Stimulated activated CD4-positive, alpha-beta T cell treated with anti-CD3 and anti-CD28 coated beads, Interleukin-12 subunit alpha, Interleukin-12 subunit beta, amount 100 ng/mL, for 48 hours (primary cell): ENCODE measurements around the gene IRF2.
A peak's percentile ranks its signal among the peaks of the same experiment; 100 is the strongest.

Experiments used
- DNase-seq, 3 donors: peaks; one replicate each; pipeline ENCODE4 v3.0.0-alpha.2; 2020; ENCODE audit warnings: low read depth in 2 of 3, low spot score in 1 of 3

The IRF2 gene

DNA sequence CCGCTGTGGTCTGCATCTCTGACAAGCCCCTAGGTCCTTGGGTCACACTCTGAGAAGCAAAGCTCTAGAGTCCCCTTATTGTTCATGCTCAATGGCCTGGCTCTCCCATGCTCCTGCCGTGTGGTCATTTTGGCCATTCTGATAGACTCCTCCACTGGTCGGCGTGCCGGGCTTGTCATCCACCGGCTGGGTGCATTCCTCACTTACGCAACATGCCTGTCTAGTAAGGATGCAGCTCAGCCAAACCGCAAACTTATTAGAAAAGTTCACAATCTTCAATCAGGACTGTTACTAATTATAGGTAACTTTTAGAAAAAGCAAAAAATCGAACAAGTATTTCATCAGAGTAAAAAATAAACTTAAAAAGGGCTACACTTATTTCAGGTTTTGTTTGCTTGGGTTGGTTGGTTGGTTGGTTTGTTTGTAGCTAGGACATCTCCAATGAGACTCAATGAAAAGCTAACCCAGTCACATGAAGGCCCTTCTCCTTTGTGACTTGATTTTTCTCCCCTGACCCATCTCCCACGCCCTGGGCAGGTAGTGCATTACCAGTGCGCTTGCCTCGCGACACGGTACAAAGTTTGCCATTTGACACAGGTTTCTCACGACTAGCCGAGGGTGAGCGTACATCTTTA, 41.0 kb downstream of the IRF2 start:
- DNase-seq: no peak

DNA sequence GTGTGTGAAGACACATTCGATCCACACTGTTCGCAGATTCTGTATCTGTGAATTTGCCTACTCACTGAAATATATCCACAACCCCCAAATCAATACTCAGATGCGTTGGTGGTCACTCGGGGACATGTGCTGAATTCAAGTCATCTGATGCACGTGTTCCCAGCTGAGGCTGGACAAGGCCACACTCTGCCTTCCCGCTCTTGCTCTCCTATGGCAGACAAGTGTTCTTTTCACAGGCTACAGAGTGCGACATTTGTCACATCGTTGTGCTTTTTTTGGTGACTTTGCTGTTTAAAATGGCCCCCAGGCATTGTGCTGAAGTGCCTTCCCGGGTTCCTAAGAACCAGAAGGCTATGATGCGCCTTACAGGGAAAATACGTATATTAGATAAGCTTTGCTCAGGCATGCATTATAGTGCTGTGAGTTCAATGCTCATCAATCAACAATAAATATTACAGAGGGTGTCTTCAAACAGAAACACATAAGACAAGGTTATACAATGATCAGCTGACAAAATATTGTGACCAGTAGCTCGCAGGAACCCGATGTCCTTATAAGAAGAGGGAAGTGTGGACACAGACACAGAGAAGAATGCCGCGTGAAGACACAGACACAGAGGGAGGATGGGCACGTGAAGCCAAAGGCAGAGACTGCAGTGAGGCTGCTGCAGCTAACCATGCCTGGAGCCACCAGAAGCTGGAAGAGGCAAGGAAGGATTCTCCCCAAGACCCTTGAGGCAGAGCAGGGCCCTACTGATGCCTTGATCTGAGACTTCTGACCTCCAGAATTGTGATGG, 42.0 kb downstream of the IRF2 start:
- no peak for DNase-seq

DNA sequence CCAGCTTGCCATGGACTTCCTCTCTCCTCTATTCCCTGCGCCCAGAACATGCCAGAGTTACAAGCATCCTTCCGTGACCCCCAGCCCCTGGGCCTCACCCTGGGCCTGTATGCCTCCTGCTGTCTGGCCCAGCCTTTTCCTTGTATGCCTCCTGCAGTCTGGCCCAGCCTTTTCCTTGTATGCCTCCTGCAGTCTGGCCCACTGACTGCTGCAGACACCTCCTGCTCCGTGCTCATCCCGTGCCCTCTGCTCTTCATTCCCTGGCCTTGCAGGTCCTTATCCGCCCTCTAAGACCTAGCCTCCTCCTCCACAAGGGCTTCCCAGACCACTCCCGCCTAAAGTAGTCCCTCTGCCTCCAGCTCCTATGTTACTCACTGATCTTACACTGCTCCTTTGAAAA, 44.2 kb downstream of the IRF2 start:
- DNase-seq: no peak

DNA sequence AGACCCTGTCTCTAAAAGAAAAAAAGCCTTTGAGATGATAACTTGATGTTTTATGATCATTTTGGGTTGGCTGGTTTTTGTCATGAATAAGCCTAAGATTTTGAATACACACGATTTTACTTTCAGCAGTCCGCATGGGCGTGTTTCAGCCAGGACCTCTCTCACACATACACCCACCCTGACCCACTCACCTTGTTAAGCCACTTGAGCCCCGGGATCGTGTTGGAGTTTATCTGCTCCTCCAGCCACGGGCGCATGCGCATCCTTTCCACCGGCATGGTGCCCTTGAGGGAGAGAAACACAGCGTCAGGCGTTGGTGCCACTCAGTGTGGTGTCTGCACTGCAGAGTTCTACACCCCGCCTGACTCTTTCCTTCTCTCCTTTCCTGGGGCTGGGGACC, 45.6 kb downstream of the IRF2 start:
- DNase-seq: no peak

DNA sequence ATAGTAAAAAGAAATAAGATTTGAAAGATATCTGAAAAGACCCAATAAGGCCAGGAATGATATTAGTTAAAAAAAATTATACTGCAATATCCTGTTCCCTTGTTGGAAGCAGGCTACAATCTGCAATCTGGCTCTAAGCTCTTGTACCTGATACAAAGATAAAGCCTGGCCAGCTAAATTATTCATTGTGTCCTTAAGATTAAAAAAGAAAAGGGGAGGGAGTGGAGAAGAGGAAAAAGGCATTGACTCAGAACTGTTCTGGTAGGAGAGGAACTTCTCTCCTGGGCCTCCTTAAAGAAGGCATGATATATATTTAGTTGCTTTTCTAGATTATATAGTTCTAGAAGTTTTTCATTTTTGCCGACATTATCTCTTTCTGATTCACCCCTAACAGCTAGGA, 46.7 kb downstream of the IRF2 start:
- no peak for DNase-seq

DNA sequence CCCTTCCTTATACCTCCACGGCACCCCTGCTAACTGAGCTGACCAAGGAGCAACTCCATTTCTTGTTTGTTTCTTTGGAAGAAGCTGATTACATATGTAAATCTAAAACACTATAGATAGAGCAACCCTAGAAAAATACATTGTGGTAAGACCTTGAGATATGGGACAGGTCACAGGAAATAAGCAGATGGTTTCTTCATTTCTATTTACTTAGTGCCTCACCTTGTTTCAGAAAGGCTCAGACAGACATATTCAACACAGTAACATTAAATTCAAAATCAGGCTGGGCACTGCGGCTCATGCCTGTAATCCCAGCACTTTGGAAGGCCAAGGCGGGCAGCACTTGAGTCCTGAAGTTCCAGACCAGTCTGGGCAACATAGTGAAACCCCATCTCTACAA, 47.3 kb downstream of the IRF2 start:
- no peak for DNase-seq

DNA sequence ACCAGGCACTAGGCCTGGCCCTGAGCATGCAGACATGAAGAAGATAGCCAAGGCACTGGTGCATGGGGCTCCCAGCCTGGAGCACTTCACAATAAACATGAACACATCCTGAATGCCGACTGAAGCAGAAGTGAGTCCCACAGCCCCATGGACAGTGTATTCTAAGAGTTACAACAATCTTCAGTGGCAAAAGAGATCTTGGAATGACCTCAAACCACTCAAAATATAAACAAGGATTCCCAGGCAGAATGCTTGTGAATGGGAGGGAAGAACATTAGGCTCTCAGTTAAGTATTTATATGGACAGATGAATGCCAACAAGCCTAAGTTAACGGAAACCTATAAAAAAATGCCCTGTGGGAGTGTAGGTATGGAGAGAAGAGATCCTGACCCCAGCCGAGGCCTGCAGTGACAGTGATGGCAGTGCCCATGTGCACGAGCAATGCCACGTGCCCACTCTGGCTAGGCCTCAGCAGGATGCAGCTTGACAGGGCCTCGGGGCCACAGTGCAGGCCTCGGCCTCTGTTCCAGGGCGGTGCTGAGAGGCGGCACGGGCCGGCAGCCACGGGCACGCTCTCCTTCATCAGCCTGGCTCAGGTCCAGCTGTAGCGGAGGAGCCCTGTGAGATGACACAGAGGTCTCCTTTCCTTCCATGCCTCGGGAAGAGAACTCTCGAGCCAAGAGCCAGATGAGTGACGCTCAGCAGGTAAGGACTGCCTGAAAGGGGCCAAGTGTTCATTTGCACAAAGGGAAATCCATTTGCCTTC, 49.2 kb downstream of the IRF2 start:
- DNase-seq: no peak

DNA sequence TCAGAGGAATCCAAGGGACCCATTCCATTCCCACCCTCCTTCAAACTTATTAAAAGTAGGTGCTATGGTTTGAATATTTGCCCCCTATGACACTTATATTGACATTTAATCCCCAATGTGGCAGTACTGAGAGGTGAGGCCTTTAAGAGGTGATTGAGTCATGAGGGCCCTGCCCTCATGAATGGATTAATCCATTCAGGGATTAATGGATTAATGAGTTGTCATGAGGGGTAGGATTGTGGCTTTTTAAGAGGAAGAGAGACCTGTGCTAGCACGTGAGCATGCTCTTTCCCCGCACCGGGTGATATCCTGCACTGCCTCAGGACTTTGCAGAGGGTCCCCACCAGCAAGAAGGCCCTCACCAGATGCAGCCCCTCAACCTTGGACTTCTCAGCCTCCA, 50.1 kb downstream of the IRF2 start:
- no peak for DNase-seq

DNA sequence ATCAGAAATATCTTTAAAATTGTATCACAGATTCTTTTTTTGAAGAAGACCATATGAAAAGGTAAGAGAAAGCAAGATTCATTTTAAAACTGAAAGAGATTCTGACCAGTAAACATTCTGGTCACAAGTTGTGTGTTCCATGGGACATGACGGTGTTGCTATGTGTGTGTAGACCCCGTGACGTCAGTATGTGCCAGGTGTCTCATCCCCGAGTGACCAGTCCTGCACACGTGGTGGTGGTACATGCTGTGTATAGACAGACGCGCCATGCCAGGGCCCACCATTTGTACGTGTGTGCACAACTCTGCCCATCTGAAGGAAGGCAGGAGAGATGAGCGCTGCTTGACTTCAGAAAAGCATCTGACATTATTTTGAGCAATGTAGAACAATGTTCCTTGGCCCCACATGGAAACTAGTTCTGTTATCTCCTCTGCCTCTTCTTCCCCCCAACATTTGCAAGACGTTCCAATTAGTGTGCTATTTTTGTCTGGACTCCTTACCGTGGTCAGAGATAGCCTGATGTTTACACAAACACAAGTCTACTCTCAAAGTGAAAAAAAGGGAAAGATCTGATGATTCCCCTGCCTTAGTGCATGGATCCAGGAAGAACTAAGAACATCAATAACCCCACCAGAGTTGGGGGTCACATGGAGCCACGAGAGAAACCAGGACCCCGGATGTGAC, 51.2 kb downstream of the IRF2 start:
- DNase-seq: no peak

DNA sequence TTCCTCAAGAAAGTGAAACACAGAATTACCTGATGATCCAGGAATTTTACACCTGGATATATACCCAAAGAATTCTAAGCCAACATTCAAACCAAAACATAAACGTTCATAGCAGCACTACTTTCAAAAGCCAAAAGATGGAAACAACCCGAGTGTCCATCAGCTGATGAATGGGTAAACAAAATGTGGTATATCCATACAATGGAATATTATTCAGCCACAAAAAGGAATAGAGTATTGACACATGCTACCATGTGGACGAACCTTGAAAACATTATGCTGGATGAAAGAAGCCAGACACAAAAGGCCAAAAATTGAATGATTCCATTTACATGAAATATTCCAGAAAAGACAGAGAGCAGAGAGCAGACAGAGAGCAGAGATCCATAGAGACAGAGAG, 52.0 kb downstream of the IRF2 start:
- DNase-seq: no peak

DNA sequence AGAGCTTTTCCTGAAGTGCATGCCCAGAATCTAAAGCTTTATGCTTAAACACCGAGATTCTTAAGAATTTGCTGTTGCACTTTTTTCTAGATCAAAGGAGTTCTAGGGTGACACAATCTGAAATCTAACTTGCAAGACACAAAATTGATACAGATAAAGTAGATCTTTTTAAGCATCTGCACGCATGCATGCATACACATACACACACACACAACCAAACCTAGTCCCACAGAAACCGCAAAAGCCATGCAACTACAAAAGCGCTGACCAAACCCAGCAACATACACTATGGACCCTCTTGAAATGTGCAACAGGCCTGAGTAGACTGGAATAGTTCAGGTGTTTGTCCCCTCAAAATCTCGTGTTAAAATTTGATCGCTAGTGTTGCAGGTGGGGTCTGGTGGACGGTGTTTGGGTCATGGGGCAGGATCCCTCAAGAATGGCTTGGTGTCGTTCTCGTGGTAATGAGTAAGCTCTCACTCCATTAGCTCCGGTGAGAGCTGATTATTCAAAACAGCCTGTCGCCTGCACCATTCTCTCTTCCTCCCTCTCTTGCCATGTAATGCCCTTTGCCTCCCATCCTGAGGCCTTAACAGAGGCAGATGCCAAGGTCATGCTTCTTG, 52.7 kb downstream of the IRF2 start:
- DNase-seq: no peak

DNA sequence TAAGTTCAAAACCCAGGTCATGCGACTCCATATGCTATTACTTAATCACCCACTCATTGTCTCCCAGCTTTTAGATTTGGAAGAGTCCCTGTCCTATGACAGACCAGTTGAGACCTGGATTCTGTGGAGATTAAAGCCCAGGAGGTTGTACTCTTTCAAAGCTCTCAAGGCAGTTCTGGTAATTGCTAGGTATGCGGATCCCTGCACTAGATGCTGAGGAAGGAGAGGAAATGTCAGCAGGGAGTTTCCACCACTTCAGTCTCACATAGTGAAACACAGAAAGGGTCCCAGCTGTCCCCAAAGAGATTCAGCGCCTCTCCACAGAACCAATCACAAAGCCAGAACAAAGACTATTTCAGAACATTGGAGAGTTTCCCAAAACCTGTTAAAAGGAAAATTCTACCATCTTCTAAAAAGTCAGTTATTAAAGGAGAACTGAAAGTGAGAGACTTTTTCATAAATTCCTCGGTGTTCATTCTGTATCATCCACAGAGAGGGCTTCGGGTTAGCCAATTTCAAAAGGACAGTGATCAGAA, 53.4 kb downstream of the IRF2 start:
- no peak for DNase-seq

DNA sequence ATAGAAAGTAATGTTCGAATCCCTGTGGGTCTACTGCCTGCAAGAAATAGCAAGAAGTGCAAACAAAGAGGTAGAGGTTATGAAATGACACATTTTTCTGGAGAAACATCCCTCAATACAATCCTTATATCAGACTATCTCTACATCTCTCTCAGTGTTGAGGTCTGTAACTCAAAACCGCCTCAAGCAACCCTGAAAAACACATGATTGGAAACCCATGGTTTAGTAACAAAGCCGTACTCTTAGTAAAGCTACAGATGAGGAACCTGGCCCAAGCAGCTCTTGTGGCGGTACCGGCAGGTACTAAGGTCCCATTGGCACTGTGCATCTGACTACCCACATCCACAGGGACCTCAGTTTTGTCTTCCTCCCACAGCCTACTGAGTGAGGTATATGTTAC, 53.9 kb downstream of the IRF2 start:
- no peak for DNase-seq

DNA sequence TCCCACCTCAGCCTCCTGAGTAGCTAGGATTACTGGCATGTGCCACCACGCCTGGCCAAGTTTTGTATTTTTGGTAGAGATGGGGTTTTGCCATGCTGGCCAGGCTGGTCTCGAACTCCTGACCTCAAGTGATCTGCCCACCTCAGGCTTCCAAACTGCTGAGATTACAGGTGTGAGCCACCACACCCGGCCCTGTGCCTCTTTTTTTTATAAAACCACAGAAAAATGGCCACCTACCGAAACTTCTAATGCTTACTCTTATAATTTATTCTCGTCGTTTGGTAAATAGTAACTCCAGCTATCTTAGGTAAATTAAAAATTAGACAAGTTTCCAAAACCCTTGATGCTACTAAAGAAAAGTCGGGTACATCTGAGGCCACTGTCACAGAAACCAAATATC, 54.4 kb downstream of the IRF2 start:
- no peak for DNase-seq

DNA sequence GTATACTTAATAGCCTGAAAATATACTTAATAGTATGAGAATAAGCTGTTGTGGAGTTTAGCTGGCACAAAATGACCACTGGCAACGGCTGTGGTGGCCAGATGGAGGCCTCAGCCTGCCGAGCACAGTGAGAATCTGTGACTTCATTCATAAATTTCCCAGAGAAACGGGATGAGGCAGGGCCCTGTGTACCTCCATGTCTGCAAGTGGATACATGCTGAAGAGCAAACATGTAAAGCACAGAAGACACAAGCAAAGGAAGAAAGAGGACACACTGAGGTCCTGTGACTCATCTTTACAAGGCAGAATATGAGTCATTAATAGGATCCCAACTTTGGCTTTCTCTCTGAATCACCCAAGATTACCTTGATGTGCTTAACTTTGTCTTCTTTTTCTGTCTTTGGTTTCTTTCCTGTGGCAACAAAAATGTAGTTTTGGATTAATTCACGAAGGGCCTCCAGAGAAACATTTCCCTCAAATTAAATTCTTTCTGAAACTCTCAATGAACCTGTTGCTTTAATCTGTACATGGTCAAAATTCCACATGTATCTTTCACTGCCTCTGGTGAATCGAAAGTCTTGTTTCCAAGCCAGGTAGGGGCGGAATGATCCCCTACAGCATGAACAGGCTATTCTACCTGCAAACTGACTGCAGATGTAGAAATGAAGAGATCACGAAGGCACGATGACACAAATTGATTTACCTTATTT, 56.4 kb downstream of the IRF2 start:
- peak in 1 of 3 donors; percentile 13 for DNase-seq

DNA sequence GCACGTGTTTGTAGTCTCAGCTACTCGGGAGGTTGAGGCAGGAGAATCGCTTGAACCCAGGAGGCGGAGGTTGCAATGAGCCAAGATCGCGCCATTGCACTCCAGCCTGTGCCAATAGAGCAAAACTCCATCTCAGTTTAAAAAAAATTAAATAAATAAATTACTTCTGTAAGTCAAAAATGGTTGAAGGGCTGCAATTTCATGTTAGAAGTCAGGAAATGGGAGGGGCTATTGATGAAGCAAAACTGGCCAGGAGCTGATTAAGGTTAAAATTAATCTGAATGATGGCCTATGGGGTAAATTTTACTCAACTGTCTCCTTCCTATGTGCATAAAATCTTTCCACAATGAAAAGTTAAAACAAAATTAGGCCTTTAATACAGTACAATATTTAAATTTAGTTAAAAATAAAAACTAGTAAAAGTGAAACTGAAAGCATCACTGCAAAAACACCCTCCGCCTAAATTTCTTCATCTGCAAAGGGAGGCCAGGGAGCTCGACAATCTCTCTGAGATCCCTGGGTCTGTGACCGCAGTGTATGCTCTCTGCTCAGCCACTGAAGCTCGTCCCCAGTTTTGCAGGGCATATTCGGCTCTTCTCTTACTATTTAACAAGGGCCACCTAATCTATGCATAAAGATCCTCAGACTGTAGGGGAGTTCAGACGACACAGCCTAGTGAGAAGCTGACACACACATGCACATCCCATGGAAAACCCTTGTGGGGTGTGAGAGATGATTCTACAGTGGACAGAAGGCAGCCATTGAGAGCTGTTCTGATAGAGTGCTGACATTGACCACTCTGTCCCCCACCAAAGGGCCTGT, 57.2 kb downstream of the IRF2 start:
- DNase-seq: peak in 2 of 3 donors; percentile 23 to 31

DNA sequence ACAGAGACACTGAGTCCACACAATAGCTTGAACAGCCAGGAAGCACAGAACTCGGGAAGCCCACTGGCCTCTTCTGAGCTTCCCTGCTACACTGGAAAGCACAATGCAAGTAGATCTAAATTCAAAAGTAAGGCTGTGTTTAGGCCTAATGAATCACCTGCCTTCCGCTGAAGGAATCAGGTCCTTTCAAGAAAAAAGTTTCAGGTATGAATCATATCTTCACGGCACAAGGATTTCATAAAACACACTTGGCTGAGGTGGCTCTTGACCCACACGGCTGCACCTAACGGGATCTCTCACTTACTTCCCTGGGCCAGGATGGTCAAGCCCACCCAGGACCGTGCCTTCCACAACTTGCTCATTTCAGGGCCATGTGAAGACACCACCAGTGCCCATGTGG, 59.3 kb downstream of the IRF2 start:
- no peak for DNase-seq

DNA sequence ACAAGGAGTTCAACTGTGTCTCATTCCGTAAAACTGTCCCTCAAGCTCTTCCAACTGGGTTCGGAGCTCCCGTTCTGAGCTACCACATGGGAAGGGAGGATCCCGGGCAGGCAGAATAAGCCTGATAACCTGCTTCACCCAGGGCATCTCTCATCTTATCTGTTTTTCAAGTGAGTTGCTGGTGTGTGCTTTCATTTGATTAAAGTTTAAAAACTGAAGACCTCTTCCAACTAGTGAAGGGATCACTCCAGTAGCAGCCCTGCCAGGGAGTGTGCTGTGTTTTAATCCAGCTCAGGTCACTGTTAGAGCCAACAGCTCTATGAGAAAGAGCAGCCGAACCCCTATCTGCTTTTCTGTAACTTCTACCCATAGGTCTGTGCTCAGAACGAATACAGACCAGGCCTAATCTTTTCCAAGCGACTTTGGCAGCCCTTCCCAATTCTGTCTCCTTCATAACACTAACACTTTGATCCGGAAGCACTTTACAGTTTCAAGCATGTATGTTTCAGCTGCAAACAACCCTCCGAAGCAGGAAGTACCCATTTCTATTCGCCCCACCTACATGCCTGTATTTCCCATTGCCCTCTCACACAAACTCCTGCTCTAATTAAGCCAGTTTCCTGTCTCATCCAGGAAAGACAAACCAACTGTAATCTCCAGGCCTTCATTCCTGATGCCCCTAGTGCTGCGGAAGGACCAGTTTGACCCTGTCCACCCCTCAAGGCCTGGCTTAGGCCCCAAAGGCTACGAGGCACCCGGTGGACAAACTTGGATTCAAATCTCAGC, 60.9 kb downstream of the IRF2 start:
- no peak for DNase-seq

DNA sequence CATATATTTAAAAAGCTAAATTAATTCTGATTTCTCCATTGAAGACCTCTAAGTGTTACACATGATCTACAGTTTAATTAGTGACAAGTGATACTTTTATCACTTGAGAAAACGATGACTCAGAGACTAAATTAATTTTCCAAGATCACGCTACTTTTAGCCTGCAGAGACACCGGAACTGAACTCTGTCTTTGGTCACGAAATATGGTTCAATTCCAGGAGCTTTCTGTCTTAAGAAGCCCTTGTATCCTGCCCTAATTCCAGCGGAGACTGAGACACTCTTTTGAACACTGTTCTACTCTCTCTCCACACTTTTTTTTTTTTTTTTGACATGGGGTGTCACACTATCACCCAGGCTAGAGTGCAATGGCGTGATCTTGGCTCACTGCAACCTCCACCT, 63.6 kb downstream of the IRF2 start:
- DNase-seq: no peak
